HG03575 (cell line): ENCODE results near the gene KHNYN.

Experiments
- ATAC-seq: cut with Tn5 transposase; IDR thresholded peaks from one replicate; pipeline ENCODE4 v1.9.1; 2021; ENCODE audit not compliant: unreplicated experiment, insufficient number of reproducible peaks, low FRiP score; ENCODE audit errors: extremely low read depth

The KHNYN gene

DNA sequence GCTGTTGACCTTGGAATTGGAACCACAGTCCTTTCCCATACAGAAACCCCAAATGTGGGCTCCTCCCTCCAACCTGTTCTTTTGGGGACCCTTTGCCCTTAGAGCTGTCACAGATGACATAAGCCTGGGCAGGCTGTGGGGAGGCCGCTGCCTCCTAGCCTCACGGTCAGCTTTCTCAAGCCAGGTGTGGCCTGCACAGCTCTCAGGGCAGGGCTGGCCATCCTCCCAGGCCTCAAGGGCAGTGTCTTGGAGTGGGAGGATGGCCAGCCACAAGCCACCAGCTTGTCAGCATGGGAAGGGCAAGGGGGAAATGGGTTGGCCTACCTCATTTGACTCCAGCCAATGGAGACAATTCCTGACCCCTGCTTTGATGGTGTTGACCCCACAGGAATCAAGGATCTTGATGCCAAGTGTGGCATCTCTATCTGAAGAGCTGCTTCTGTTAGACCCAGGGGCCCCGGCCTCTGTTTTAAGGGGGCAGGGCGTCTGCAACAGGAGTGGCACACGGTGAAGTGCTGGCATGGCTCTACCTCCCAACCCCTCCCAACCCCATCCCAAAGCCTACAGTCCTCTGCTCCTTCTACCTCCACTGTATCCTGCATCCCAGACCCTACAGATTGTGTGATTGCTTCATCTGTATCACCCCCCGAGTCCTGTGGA lies 11.8 kb upstream of the KHNYN start:
- no peak for ATAC-seq

DNA sequence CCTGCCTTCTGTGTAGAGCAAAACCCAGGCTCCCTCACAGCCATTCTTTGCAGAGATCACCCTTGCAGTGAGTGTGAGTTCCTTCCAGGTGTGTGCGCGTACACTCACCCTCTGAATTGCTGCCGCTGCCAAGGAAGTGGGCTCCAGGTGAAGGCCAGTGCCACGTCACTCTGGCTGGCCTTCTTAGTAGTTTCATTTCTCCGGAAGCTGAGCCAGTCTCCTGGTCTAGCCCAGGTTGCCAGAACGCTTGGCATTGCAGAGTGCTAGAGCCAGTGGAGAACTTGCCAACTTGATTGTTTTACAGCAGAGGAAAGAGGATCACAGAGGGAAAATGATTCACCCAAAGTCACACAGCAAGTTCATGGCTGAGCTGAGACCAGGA lies 11.3 kb upstream of the KHNYN start:
- ATAC-seq: no peak

DNA sequence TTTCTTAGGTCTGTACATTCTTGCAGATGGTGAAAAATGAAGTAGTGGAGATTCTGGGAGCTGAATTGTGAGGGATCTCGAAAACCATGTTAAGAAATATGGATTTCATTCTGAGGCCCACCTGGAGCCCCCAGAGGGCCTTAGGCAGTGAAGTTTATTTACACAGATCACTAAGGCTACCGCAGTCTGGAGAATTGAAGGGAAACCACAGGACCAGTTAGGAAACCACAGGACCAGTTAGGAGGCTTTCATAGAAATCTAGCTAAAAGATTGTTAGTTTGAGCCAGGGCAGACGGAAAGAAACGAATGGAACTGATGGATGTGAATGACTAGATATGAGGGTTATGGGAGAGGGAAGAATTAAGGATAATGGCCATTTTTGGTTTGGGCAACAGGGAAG lies 7.5 kb upstream of the KHNYN start:
- ATAC-seq: no peak

DNA sequence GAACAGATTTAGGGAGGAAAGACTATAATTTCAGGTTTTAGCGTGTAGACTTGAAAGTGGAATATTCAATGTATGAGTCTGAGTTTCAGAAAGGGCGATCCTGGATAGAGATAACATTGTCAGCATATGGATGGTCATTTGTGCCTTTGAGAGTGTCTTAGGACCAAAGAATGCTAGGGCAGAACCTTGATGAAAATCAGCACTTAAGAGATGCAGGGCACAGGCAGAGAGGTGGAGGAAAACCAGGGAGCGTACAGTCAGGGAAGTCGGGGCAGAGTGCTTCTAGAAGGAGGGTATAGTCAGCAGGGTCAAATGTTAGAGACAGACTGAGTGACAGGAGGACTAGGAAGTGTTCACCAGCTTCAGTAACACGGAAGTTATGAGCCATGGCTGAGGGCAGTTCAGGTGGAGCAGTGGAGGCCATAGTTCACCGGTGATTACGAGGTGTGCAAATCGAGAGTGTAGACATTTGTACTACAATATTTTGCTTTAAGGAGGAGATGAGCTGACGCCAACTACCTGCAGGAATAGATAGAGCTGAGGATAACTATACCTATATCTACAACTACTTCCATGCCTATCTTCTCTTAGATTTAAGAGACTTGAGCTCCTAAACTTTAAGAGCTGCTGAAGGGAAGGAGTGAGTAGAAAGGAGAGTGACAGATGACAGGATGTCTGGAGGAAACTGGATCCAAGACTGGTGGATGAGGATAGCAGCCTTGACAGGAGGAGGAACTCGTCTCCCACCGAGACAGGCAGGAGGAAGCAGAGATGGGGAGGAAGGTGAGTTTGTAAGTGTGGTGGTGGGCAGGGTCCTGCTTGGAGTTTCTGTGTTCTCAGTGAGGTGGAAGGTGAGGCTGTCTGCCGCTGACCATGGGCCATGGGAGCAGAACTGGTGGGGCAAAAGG lies 6.8 kb upstream of the KHNYN start:
- ATAC-seq: no peak

DNA sequence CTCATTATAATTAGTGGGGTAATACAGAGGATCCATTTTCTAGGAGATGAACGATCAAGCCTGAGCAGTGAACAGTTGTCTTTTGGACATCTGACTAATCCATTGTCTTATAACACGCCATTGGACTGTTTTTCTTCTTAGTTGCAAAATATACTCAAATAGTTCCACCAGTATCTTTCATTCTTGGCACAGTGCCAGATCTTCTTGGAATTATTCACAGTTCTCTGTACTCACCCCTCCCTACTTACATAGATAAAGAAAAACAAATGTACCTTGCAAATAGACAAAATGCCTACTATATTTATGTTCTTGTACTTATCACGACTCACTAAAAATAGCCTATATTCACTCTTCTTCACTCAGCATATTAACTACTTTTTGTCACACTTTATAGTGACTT lies 4.0 kb upstream of the KHNYN start:
- ATAC-seq: no peak

DNA sequence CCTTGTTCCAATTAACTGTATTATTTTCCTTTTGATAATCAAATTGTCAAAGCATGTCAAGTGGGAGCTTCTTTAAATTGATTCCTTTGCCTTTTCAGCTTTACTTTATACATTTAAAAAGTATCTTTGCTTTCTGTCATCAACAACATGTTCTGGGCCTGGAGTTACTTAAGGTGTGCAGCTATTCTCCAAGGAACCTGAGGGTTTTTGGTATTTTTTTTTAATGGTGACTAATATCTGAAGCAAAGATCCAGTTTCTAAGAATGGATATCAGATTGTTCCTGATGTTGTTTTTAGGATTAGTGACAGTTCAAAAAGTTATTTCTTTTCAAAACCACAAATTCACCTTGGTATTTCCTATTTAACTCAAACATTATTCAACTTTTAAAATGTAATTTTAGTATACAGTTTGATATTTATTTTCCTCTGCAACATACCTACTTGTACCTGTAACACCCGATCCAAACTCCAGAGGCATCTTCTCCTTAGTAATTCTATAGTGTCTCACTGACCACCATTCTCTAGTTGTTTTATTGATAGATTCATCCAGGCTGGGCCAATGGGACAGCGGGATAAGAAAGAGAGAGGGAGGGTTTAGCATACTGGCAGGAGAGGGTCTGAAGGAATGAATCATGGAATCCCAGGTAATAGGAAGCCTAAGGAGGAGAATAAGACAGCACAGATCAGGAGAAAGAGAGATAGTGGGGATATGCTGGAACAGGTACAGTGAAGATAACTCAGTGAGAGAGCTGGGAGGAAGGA lies 3.4 kb upstream of the KHNYN start:
- no peak for ATAC-seq

DNA sequence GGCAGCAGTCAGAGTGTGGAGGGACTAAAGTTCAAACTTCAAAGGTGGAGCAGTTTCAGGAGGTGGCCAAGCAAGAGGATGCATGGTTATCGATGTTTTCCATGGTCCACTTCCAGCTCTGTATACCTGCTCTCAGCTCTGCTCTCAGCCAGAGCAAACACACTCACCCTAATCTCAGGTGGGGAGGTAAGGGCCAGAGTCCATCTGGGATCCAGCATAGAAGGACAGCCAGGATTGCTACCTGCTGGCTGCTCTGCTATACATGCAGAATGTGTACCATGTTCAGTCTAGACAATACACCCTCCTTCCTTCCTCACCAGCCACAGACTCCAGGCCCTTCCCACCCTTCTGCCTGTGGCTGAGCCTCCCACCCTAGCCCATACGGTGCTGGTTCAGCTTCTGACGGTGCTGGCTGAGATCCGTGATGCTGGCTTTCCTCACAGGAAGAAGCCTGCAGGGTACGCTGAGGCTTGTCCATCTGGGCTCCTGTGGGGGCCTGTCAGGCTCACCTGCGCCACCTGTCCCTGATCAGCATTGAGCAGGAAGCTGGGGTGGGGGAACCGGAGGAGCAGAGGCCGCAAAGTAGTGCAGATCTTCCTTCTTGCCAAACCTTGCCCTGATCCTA lies 2.7 kb upstream of the KHNYN start:
- no peak for ATAC-seq

DNA sequence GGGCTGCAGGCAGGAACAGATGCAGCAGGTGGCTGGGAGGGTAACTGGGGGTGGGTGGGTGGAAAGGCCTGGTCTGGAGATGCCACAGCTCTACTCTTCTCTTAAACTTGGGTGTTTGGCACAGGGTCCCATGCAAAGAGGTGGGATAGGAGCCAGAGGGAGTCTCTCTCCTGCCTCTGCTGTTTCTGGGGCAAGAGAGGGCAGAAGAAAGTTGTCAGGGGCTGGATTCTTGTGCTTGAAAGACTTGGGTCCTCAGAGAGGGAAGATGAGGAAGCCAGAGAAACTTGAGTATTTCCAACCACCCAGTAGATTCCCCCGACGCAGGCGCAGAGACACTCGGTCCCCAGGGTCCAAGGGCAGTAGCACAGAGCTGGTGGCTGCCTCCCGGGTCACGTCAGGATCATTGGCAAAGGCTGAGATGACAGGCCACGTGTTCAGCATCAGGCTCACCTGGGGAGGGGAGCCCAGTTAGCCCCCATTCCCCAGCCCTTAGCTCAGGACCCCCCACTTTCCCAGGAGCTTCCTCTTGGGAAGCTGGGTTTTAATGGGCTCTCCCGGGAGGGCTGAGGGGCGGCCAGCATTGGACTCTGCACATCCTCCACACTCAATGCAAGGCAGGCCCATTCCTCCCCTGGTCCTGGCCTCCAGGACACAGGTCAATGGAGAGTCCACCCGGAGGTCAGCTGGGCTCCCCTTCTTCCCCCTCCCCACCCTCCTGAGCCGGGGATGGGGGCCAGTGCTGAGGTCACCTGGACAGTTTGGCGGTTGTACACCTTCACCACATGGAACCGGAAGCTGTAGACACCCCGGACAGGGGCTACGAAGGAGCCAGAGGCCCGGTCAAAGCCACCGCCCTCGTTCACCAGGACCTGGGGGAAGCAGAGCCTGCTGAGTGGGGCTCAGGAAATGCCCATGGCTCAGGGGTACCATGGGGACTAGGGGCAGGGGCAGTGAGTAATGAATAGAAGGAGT lies 1.9 kb upstream of the KHNYN start:
- ATAC-seq: no peak

DNA sequence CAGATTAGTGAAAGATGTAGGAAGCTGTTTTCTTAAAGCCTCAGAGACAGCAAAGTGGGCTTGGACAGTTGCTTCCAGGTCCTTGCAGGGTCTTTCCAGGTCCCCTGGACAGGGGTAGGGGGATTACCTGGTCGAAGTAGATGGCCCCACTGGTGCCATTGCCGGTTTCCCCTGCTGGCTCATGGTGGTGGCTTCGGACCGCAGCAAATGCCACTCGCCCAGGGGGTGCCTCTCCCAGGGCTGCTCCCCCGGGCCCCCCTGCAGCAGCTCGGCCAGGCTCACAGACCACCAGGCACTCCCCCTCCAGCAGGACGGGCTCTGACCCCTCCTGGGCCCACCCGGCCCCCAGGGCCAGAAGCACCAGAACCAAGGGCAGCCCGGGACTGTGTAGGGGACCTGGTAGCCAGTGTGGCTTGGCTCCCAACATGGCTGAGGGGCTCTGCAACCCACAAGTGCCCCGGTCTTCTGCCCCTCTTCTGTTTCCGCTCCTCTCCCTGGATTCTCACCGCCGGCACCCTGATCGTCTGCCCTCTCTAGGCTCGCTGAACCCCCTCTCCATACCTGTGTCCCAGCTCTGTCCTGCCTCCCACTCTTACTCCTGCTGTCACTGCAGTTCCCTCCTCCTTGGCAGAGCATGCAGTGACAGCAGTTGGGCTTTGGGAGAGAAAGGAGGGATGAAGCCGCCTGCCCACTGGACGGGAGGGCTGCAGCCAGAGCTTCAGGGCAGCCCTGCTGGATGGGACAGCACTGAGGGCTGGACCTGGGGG lies 943 bp upstream of the KHNYN start:
- ATAC-seq: no peak

DNA sequence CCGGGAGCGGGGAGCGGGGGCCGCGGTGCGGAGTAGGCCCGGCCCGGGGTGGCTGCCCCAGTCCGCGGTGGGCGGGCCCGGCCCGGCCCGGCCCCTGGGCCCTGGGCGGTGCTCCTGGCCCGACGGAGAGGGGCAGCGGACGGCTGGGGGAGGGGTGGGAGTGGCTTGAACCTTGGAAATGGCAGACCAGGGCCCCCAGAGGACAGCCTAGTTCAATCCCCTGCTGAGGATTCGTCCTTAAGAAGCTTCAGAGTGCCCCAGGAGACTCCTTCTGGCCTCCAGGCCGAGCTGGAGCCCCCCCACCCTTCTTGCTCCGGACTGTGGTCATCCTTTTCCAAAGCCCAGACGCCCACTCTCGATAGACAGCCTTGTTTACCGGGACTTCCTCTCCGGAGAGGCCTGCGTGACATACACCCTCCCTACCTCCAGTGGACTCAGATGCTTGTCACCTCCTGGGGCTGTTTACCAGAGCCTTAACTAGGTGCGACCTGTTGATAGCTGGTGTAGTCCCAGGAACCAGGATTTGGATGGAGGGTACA lies 458 bp downstream of the KHNYN start:
- peak; percentile 29 for ATAC-seq

DNA sequence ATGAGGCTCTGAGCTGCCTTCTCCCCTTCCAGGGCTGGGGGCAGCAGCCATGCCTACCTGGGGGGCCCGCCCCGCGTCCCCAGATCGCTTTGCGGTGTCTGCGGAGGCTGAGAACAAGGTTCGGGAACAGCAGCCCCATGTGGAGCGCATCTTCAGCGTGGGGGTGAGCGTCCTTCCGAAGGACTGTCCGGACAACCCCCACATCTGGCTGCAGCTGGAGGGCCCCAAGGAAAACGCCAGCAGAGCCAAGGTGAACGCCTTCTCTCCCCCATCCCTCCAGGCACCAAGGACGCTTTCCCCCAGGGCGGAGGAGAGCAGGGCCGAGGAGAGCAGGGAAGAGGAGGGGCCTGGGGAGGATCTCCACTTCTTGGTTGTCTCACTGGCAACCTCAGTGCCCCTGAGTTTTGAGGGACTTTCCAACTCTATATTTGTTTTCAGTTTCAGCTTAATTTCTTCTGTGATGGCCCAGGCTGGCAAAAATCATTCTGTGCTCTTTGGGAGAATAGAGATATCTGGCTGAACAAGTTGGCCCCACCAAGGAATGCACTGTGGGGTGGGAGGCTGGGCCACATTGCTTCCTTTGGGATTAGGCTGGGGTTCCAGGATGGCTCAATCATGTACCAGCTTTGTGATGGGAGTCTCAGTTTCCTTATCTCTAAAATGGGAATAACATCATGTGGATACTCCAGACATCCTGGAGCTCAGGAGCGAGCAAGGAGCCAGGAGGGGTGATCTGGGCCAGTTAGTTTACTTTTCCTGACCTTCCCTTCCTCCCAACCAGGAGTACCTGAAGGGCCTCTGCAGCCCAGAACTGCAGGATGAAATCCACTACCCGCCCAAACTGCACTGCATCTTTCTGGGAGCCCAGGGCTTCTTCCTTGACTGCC lies 1.2 kb downstream of the KHNYN start:
- no peak for ATAC-seq

DNA sequence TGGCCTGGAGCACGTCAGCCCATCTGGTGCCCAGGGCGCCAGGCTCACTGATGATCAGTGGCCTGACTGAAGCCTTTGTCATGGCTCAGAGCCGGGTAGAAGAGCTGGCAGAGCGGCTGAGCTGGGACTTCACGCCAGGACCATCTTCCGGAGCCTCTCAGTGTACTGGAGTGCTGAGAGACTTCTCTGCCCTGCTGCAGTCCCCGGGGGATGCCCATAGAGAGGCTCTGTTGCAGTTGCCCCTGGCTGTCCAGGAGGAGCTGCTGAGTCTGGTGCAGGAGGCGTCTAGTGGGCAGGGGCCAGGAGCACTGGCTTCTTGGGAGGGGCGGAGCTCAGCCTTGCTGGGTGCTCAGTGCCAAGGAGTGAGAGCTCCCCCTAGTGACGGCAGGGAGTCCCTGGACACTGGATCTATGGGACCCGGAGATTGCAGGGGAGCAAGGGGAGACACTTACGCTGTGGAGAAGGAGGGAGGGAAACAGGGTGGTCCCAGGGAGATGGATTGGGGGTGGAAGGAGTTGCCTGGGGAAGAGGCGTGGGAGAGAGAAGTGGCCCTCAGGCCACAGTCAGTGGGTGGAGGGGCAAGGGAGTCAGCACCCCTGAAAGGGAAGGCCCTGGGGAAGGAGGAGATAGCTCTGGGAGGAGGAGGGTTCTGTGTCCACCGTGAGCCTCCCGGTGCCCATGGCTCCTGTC lies 2.0 kb downstream of the KHNYN start:
- peak; percentile 37 for ATAC-seq

DNA sequence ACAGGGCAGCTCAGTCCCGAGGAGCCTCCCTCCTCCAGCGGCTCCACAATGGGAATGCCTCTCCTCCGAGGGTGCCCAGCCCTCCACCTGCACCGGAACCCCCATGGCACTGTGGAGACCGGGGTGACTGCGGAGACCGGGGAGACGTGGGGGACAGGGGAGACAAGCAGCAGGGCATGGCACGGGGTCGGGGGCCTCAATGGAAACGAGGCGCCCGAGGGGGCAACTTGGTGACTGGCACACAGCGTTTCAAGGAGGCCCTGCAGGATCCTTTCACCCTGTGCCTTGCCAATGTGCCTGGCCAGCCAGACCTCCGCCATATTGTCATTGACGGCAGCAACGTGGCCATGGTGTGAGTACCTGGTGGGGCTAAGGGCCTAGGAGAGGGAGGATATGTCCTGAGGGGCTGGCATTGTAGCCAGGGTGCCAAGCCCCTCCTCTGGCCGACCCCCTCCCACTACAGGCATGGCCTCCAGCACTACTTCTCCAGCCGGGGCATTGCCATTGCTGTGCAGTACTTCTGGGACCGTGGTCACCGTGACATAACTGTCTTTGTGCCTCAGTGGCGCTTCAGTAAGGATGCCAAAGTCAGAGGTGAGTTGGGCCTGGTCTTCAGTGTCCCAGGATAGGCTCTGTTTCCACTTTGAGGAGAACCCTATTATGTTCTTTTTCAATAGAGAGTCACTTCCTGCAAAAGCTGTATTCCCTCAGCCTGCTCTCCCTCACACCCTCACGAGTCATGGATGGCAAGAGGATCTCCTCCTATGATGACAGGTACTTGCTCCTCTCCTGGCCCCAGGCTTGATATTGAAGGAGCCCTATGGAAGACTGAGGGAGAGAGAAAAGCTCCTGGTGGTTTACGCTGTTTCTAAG lies 2.7 kb downstream of the KHNYN start:
- ATAC-seq: no peak

DNA sequence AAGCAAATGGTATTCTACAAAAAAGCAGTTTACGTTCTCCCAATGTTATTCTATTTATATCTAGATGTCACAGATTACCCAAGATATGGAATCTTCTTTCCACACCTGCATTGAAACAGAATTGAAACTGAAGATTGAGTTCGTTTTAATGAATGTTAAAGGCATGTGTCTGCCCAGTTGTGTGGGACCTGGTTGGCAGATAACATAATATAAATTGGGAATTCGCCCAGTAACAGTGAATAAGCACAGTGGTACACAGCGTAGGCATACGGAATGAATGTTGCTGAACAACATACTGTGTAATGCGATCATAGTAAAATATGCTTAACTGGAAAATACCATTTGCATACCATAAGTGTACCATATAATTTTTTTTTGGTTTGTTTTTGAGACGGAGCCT lies 4.3 kb downstream of the KHNYN start:
- ATAC-seq: no peak

DNA sequence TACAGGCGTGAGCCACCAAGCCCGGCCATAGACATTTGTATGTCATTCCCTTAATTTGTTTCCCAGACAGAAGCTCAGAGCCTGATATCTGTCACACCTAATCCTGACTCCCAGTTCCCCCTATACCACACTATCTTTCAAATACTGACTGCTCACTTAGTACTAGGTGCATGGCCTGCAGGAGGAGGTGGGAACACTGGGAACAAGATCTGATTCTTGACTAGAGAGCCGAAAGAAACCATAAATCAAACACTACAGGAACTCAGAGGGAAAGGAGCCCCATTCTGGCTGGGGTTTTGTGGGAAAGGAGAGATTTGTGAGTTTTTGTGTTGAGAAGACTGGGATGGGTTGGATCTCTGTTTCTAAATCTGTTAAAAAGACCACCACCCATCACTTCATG lies 4.9 kb downstream of the KHNYN start:
- no peak for ATAC-seq
